Measurements from ENCODE around the gene AGO3.
"Not testable (repeated sequence)": the region's sequence is repeated elsewhere in the genome, so short reads cannot be mapped to it uniquely, and the experiment has no call there.

AGO3 gene

GRCh38 chr1:36008546-36009197 is 77.8 kb downstream of the AGO3 start:
- peak; percentile 4 for DNase-seq (ENCODE audit: low spot score)

DNA sequence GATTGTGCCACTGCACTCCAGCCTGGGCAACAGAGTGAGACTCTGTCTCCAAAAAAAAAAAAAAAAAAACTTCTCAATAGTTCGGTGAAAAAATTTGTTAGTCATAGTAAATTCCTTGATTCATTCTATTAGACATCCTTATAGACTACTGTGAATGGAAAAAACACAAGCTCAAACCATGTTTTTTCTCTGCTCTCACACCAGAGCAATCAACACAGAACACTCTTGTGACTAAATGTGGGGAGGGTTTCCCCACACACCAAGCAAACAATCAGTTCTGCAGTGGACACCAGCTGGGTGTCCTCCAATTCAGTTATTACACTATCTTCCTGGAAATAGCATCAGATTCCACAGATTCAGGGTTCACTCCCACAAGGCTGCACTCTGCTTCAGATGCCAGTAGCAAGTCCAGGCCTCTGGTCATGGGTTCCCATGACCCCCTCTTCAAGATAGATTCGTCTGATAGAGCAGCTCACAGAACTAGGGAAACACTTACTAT is 83.9 kb downstream of the AGO3 start:
- DNase-seq (ENCODE audit: low spot score), result no peak

DNA sequence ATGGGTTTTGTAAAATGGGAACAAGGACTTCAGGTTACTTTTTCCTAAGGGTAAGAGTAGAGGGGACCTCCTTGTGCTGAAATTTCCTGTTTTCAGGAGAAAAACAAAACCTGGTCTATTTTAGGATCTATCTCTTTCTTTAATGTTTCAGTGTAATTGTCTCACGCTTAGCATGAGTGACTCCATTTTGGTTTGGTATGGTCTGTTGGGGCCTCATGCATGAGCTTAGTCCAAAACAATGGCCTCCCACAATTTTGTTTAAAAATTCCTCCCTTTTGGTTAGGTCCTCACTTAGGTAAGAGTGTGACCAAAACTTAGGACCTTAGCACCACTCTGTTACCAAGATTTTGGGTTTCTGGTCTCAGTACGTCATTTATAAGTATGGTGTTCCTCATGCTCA is 85.8 kb downstream of the AGO3 start:
- no peak for DNase-seq (ENCODE audit: low spot score)

- no peak for DNase-seq (ENCODE audit: low spot score)
These were observed 92.3 kb downstream of the AGO3 start for GRCh38 chr1:36023098-36023769.

GRCh38 chr1:36024024-36024423 is 93.1 kb downstream of the AGO3 start:
- DNase-seq (ENCODE audit: low spot score), result not testable (repeated sequence)

DNA sequence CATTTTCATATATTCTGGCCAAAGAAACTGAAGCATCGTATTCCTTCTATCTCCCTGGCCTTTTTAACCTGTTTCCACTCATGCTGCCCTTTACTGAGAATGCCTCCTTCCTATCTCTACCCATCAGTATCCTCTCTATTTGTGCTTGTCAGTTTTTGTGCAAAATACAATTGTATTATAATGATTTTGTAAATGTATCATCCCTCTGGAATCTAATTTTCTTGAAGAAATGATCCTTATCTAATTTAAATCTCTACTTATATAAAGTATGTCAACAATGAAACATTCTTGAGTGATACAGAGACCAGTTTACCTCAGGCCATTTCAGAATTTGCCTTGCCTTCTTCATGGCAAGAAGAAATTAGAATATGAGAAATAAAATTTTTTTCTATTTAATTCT is 93.9 kb downstream of the AGO3 start:
- DNase-seq (ENCODE audit: low spot score), result no peak

DNA sequence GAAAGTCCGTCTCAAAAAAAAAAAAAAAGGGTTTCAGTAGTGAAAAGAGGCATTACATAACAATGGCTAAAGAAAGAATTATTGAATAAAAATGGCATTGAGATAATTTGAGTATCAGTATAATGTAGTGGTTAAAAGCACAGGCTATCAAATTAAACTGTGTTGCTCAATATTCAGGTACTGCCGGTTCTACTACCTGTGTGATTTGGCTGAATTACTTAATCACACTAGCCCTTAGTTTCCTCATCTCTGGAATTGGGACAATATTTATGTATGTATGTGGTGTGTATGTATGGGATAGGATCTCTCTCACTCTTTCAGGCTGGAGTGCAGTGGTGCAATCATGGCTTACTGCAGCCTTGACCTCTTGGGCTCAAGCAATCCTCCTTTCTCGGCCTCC is 96.9 kb downstream of the AGO3 start:
- DNase-seq (ENCODE audit: low spot score), result no peak

DNA sequence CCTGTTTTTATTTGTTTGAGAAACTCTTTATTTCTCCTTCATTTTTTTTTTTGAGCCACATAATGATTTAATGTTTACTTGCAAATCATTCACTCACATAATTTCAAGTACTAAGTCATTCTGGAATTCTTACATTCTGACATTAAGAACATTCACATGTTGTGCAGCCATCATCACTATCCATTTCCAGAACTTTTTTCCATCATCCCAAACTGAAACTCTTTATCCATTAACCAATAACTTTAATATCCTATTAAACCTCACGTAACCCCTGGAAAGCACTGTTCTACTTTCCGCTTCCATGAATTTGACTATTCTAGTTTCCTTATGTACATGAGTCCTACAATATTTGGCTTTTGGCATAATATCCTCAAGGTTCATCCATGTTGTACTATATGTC is 100.5 kb downstream of the AGO3 start:
- DNase-seq (ENCODE audit: low spot score), result no peak

DNA sequence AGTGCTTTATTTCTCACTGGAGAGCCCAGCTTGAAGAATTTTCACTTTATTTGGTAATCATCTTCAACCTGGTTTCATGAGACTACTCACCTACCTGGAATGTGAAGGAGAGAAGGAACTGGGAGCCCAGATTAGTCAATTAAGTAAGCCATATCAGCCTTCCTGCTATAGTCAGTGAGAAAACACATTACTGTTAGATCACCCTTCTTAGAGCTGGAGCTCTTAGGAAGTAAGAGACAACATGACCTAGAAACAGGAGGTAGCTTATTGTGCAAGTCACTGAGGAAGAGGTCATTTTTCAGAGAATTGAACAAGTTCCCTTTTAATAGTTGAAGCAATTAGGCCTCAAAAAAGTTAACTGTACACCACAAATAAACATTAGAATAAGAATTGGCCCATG is 103.8 kb downstream of the AGO3 start:
- peak; percentile 29 for DNase-seq (ENCODE audit: low spot score)

GRCh38 chr1:36035154-36035553 is 104.2 kb downstream of the AGO3 start:
- DNase-seq (ENCODE audit: low spot score), result no peak

DNA sequence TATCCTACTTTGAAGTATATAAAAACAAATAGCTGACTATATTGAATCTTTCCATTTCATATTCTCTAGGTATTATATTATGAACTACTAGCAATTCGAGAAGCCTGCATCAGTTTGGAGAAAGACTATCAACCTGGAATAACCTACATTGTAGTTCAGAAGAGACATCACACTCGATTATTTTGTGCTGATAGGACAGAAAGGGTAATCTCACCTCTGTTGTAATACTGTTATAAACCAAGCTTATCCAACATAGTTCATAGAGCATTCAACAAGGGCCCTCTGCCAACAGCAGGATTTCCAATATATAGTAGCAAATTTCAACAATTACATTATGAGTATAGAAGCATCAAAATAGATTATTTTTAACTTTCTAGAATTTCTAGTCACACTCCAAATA is 109.3 kb downstream of the AGO3 start:
- no peak for DNase-seq (ENCODE audit: low spot score)

DNA sequence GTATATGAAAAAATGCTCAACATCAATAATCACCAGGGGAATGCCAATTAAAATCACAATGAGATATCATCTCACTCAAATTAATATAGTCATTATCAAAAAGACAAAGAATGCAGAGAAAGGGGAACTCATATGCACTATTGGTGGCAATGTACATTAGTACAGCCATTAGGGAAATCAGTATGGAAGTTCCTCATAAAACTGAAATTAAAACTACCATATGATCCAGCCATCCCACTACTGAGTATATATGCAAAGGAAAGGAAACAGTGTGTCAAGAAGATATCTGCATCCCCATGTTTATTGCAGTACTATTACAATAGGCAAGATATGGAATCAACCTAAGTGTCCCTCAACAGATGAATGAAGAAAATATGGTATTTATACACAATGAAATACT is 120.9 kb downstream of the AGO3 start:
- DNase-seq (ENCODE audit: low spot score), result no peak

DNA sequence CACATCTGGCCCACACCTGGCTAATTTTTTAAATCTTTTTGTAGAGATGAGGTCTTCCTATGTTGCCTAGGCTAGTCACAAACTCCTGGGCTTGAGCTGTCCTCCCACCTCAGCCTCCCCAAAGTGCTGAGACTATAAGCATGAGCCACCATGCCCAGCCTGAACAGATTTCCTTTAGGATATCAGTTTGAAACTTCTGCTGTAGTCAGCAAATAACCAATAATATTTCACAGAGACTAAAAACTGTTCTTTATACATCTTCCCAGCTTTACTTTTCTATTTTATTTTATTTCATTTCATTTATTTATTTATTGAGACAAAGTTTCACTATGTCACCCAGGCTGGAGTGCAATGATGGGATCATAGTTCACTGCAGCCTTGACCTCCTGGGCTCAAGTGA is 123.1 kb downstream of the AGO3 start:
- DNase-seq (ENCODE audit: low spot score), result no peak

DNA sequence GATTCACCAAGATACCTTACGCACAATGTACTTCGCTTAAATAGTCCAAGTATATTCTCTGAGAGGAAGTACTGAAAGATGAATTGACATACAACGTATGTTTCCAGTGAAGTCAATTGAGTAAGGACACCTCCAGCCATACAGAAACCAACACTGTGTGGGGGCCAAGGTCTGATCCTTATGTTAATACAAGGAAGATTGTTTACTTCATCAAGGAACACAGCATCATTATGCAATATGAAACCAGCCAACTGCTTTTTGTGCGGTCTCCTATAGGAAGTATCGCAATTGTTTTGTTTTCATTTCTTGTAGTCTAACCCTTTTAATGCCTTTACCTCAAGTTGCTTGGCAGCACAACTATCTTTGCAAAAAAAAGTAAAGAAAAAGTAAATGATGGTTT is 124.8 kb downstream of the AGO3 start:
- no peak for DNase-seq (ENCODE audit: low spot score)

- DNase-seq (ENCODE audit: low spot score), result no peak
These were observed 131.4 kb downstream of the AGO3 start for GRCh38 chr1:36062315-36062714.

DNA sequence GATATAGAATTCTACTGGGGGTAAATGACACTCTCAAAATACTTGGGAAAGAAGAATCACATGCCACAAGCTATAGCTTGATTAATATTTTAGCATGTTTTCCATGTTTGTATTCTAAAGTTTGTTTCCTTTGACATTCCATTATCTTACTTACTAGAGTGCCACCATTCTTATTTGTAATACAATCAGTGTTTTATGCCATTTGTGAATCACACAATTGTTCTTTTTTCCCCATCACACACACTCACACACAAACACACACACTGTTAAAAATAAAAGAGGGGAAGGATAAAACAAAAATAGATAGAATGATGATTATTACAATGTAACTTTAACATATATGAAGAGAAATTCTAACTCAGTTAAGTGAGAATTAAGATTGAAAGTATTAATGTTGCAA is 137.0 kb downstream of the AGO3 start:
- no peak for DNase-seq (ENCODE audit: low spot score)

GRCh38 chr1:36068866-36069265 is 138.0 kb downstream of the AGO3 start:
- DNase-seq (ENCODE audit: low spot score), result no peak

GRCh38 chr1:36070349-36070748 is 139.4 kb downstream of the AGO3 start:
- DNase-seq (ENCODE audit: low spot score), result no peak

DNA sequence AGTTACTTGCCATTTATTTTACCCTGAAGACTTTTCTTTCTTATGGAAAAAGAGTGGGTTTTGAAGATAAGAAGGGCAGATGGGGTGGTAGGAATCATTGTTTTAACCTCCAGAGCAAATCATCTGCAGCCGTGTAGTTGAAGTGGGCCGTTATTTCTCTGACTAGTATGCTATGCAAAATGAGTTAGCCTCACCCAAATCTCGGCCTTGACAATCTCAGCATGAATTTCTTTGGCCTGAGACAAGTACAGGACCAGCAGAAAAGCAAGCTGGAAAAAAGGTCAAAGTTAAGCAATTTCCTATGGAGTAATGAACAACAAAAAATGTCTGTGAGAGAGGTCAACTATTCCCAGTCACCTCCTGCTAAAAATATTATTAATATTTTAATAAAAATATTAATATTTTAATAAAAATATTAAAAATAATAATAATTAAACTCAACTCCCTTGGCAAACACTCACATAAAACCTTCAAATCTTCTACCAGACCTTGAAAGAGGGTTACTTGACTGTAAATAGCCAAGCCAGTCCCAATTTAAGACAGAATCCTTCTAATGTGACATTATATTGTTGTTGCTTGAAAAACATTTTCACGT is 146.2 kb downstream of the AGO3 start:
- no peak for DNase-seq (ENCODE audit: low spot score)

DNA sequence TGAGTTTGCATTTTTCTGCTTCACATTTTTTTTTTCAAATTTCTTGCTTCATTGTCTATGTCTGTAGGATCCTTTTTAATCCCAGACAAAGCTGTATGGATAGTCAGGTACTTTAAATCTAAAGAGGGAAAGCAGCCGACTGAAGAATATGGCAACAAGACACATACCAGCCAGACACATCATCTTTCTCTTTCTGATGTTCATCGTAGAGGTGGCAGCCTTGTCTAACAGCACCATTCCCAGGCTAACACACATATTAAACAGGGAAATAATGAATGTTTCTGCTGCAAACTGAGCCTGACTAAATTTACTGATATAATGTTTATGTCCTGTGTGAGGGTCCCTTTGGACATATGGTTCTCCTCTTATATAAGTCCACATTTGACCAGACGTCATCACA is 149.3 kb downstream of the AGO3 start:
- DNase-seq (ENCODE audit: low spot score), result no peak

- no peak for DNase-seq (ENCODE audit: low spot score)
These were observed 149.9 kb downstream of the AGO3 start for GRCh38 chr1:36080801-36081200.

DNA sequence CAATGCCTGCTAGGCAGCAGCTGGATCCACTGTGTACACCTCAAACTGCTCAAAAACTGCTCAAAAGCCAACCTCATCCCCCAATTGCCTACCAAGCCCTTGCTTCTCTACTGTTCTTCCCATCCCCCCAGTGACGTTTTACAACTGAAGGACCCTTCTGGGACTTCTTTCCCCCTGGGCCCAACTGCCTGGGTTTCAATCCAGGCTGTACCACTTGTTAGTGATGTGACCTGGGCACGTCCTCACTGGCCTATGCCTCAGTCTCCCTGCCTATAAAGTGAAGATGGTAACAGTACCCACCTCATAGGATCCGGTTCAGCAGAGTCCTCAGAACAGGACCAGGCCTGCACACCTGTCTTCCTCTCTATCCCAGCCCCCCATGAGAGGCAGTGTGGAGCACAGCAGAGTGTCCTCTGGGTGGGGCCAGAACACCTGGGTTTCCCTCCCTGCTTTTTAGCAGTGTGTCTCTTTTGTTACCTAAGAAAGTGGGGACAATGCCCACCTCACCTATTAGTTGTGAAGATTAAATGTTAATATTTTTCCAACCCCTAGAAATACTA is 151.1 kb downstream of the AGO3 start:
- no peak for DNase-seq (ENCODE audit: low spot score)

GRCh38 chr1:36083219-36083618 is 152.3 kb downstream of the AGO3 start:
- DNase-seq (ENCODE audit: low spot score), result no peak

All from GM03348 (cell line).